Measurements from ENCODE around the gene CRAMP1.
"Not testable (repeated sequence)": the region's sequence is repeated elsewhere in the genome, so short reads cannot be mapped to it uniquely, and the experiment has no call there.

The CRAMP1 gene

GRCh38 chr16:1690810-1691209, 78.7 kb downstream of the CRAMP1 start:
- no peak for DNase-seq

DNA sequence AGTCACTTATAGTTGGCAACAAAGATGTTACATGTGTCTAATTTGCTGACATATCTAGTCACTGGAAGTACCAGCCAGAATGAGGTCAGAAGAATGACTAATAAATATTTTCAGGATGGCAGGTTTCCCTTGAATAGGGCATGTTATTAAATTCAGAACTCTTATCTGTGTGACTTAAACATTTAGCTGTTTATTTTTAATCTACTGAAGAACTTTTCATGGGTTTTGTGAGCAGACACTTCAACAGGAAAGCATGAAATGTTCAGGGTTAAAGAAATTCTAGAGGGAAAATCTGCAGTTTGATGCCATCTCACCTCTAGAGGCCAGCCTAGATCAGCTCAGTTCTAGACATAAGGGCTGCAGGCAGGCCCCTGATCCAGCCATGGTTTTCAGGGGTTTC, 79.1 kb downstream of the CRAMP1 start:
- DNase-seq, result no peak

DNA sequence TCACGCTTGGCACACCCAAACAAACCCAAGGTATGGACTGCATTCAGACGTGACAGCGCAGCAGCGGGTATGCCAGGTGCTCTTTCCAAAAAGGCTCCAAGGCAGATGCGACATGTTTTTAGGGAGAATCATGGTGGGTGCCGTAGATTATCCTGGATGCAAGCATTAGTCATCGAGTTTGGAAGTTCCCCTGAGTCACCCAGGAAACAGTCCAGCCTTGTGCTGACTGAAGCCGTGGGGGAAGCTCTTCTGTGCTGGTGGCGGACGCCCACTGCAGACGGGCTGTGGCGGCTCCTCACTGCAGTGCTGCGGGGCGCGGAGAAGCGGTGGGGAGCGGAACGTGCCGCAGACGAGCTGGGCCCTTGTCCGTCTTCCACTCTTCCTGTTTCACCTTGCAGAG, 79.8 kb downstream of the CRAMP1 start:
- DNase-seq, result no peak

DNA sequence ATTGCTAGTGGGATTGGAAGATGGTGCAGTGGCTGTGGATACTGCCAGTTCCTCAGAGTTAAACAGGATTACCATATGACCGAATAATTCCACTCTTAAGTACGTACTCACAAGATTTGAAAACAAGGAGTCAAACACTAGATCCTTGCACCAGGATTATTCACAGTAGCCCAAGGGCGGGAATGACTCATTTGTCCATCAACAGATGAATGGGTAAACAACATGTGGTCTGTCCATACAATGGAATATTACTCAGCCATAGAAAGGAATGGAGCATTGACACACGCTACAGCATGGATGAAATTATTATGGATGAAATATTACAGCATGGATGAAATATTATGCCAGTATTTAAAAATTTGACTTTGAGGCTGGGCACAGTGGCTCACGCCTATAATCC, 84.7 kb downstream of the CRAMP1 start:
- DNase-seq, result no peak

DNA sequence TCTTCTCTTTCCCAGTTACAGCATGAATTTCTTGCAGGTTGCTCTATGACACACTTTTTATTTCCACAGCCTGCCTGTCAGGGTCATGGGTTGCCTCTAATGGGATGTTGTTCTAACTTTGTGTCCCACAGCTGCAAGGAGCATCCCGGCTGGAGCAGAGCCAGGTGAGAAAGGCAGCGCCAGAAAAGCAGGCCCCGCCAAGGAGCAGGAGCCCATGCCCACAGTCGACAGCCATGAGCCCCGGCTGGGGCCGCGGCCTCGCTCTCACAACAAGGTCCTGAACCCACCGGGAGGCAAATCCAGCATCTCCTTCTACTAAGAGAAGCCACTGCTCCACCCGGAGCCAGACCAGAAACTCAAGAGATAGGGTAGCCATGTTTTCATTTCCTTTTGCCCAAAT, 86.5 kb downstream of the CRAMP1 start:
- no peak for DNase-seq

- no peak for DNase-seq
Measured at GRCh38 chr16:1700246-1700645, 88.1 kb downstream of the CRAMP1 start.

- DNase-seq, result no peak
Measured at GRCh38 chr16:1701216-1701878, 89.2 kb downstream of the CRAMP1 start.

DNA sequence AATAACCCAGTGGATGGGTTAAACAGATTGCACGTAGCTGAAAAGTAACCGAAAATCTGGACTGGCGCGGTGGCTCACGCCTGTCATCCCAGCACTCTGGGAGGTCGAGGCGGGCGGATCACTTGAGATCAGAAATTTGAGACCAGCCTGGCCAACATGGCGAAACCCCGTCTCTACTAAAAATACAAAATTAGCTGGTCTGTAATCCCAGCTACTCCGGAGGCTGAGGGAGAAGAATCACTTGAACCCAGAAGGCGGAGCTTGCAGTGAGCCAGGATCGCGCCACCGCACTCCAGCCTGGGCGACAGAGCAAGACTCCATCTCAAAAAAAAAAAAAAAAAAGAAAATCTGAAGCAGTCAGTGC, 93.1 kb downstream of the CRAMP1 start:
- peak; percentile 40 for DNase-seq

GRCh38 chr16:1705688-1706385, 93.7 kb downstream of the CRAMP1 start, which contains the start of gene MAPK8IP3:
Gene MAPK8IP3, plus strand, starts transcription at chr16:1706195. Its CDS starts 145 bp downstream, at chr16:1706340.
- DNase-seq, result peak; percentile 96

GRCh38 chr16:1706386-1707192, 94.4 kb downstream of the CRAMP1 start:
- peak; percentile 45 for DNase-seq

DNA sequence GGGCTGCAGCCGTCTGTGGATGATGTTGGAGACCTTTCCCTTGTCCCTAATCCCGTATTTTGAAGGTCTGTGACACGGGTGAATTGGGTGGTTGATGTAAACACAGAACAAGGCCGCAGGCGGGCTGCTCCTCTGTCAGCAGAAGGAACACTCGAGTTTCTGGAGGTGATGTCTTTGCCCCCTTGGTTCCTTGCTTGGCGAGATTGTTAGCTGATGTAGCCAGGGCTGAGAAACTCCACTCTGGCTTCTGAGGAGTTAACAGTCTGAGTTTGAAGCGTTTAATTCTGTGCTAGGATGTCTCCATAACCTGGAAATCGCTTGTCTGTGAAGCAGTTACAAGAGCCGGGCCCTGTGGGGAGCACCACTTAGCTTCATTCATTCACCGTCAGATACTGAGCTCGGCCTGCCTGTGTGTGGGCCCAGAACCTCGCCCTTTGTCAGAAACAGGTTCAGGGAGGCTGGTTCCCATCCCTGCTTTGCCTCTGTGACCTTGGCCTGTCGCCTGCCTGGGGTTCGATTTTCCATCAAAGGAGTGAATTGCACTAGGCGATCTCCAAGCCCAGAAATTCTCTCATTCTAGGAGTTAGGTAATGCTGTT, 95.1 kb downstream of the CRAMP1 start:
- DNase-seq, result no peak

DNA sequence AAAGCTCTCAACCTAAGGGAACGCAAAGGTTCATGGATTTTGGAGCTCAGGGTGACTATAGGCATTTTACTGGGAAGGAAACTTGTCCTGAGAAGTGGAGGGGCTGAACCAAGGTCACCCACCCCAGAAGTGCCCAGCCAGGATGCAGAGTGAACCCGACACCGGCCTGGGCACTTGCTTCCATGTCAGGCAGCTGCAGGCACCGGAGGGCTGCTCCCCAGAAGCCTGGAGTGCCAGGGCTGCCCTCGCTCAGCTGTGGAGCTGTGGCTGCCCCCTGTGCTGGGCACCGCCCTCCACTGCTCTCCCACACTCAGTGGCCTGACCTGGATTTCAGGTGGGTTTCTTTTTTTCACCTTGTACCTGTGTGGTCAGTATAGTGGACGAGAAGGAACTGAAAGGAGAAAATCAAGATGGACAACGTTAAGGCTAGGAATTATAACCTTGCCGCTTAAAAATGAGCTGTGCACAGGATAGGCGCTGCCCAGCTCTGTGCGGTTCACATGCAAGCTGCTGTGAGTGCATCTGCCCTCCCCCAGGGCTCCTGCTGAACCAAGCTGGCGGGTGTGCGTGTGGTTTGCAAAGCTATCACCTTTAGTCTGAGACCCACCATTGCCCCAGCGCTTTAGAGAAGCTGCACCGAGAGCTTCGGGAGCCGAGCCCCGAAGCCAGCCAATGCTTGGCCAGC, 96.1 kb downstream of the CRAMP1 start:
- DNase-seq, result no peak

- DNase-seq, result no peak
Measured at GRCh38 chr16:1708768-1709180, 96.6 kb downstream of the CRAMP1 start.

DNA sequence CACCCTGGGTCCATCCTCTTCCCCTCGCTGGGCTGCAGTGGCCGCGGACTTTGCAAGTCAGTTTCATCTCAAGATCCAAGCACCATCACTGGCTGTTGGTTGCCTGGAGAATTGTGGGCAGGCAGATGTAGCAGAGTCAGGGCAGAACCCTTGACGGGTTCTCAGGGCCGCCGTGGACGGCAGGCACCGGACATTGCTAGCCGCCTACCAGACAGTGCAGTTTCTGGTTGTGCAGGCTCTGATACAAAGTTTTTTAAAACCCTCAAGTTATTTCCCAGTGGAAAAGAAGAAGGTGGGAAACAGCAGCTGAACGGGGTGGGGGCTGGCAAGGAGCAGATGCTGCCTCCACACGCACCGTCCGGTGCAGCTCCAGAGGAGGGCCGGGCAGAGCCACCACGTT, 97.2 kb downstream of the CRAMP1 start:
- no peak for DNase-seq

DNA sequence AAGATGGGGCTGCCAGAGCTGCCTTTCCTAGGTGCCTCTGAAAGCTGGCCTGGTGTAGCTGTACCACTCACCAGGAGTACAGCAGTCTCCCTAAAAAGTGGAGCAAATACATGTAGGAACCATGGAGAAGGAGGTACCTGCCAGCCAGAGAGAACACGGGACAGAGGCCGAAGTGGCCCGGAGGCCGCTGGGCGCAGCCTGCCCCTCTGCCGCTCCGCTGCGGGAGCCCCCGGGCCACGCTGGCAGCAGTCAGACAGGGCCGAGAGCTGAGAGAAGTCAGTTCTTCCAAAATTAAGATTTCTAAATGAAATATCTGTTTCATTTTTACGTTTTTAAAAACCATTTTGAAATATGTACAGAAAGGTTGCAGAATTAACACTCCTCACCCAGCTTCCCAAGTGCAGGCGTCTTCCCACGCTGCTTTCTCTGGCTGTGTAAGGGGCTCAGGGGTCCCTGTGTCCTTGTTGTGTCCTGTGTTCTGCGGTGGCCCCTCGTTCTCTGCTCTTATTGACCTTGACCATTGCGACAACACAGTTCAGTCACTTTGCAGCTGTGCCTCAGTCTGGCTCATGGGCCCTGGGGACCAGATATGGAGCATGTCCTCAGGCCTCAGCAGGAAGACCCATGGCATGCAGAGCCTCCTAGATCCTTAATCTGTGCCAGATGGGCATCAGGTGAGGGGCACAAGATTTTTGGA, 98.8 kb downstream of the CRAMP1 start:
- DNase-seq, result no peak

- DNase-seq, result no peak
Measured at GRCh38 chr16:1712791-1713261, 100.7 kb downstream of the CRAMP1 start.

- no peak for DNase-seq
Measured at GRCh38 chr16:1713331-1713730, 101.2 kb downstream of the CRAMP1 start.

DNA sequence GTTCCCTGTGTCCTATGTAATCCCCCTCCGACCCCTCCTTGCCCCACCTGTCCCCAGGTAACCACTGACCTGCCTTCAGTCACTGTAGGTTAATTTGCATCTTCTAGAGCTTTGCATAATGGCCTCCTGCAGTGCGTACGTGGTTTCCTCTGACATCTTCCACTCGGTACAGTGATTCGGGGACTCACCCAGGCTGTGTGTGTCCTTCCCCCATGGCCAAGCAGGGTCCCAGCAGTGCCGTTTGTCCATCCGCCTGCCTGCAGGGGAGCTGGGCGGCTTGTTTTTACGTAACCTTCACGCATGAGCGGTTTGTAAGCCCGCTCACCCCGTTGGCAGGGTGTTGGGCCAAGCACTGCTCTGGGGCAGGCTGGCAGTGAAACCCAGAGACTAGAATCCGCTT, 101.8 kb downstream of the CRAMP1 start:
- no peak for DNase-seq

GRCh38 chr16:1715220-1715619, 103.1 kb downstream of the CRAMP1 start:
- DNase-seq, result no peak

GRCh38 chr16:1718236-1718635, 106.1 kb downstream of the CRAMP1 start:
- not testable (repeated sequence) for DNase-seq

DNA sequence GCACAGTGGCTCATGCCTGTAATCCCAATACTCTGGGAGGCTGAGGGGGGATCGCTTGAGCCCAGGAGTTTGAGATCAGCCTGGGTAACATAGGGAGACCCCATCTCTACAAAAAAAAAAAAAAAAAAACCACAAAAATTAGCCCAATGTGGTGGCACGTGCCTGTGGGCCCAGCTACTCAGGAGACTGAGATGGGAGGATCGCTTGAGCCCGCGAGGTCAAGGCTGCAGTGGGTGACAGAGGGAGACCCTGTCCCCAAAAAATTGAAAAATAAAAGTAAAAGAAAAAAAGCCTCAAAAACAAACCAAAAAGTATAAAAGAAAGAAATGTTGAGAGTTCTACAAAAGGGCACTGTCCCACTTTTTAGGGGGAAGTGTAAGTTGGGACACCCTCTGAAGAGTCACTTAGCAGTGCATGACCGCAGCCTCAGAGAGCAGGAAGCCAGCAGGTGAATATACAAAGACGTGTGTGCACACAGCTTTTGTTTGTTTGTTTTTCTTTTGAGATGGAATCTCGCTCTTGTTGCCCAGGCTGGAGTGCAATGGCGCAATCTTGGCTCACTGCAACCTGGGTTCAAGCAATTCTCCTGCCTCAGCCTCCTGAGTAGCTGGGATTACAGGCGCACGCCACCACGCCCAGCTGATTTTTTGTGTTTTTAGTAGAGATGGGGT, 107.5 kb downstream of the CRAMP1 start:
- DNase-seq, result not testable (repeated sequence)

Data from stimulated activated CD4-positive, alpha-beta T cell treated with anti-CD3 and anti-CD28 coated beads, Interleukin-12 subunit alpha, Interleukin-12 subunit beta, amount 100 ng/mL, for 4 hours (primary cell).